ENCODE results near the gene RMI2.

RMI2 gene

GRCh38 chr16:11325404-11326083 lies 19.7 kb upstream of the RMI2 start:
- H3K79me1 ChIP-seq (ENCODE audit: low read length) = no peaks in the 10 kb centered on the region
- peak overlapping the region; percentile 76 for H2AK5ac ChIP-seq (ENCODE audit: low read length)
- H3K18ac ChIP-seq (ENCODE audit: low read length) = peak overlapping the region; percentile 22
- no peaks in the 10 kb centered on the region for H3K79me2 ChIP-seq (ENCODE audit: control insufficient read depth, insufficient read depth, low read length)
- H3K27ac ChIP-seq (ENCODE audit: low read depth, low read length) = no peak overlapping the region
- H3K27me3 ChIP-seq (ENCODE audit: insufficient read depth, low read length, poor library complexity) = no peaks in the 10 kb centered on the region
- H3K9ac ChIP-seq (ENCODE audit: low read length) = no peak overlapping the region
- peak overlapping the region; percentile 40 for H3K4ac ChIP-seq (ENCODE audit: low read depth, low read length)
- H4K5ac ChIP-seq (ENCODE audit: low read length) = no peak overlapping the region
- peaks cover 2% of the 10 kb centered on the region for H3K4me1 ChIP-seq (ENCODE audit: control insufficient read depth, low read depth, low read length)
- H3K23ac ChIP-seq (ENCODE audit: low read length) = no peak overlapping the region
- no peak for DNase-seq
- H3K4me3 ChIP-seq (ENCODE audit: low read length) = no peak overlapping the region
- no peak overlapping the region for H3K4me2 ChIP-seq (ENCODE audit: low read length)
- H3K36me3 ChIP-seq (ENCODE audit: control insufficient read depth, insufficient read depth, low read length) = no peaks in the 10 kb centered on the region
- peak overlapping the region; percentile 44 for H3K56ac ChIP-seq (ENCODE audit: low read length)
- no CpG with 5 or more reads among the region's 10 CpGs for WGBS (ENCODE audit: extremely low coverage, insufficient coverage, low lambda C conversion rate)
- H2BK5ac ChIP-seq (ENCODE audit: low read length) = peak overlapping the region; percentile 9
- no peak overlapping the region for H2BK15ac ChIP-seq (replicated peaks; ENCODE audit: low read depth)
- H4K8ac ChIP-seq (ENCODE audit: low read depth, low read length) = no peak overlapping the region
- H2BK120ac ChIP-seq (ENCODE audit: low read depth, low read length) = no peak overlapping the region

GRCh38 chr16:11326084-11326736 lies 19.0 kb upstream of the RMI2 start:
- Histone ChIP-seq H3K23ac (ENCODE audit: low read length) (no peak overlapping the region), H3K79me2 (ENCODE audit: control insufficient read depth, insufficient read depth, low read length) (no peaks in the 10 kb centered on the region), H3K4me2 (ENCODE audit: low read length) (no peak overlapping the region), H4K5ac (ENCODE audit: low read length) (no peak overlapping the region), H2BK15ac (replicated peaks; ENCODE audit: low read depth) (no peak overlapping the region), H3K4me3 (ENCODE audit: low read length) (no peak overlapping the region), H3K27ac (ENCODE audit: low read depth, low read length) (no peak overlapping the region), H3K79me1 (ENCODE audit: low read length) (no peaks in the 10 kb centered on the region), H2BK5ac (ENCODE audit: low read length) (no peak overlapping the region), H2AK5ac (ENCODE audit: low read length) (no peak overlapping the region), H3K36me3 (ENCODE audit: control insufficient read depth, insufficient read depth, low read length) (no peaks in the 10 kb centered on the region), H4K8ac (ENCODE audit: low read depth, low read length) (no peak overlapping the region), H3K4me1 (ENCODE audit: control insufficient read depth, low read depth, low read length) (peaks cover 2% of the 10 kb centered on the region), H3K9ac (ENCODE audit: low read length) (no peak overlapping the region), H2BK120ac (ENCODE audit: low read depth, low read length) (no peak overlapping the region), H3K56ac (ENCODE audit: low read length) (peak overlapping the region; percentile 37), H3K4ac (ENCODE audit: low read depth, low read length) (peak overlapping the region; percentile 40), H3K27me3 (ENCODE audit: insufficient read depth, low read length, poor library complexity) (no peaks in the 10 kb centered on the region), H3K18ac (ENCODE audit: low read length) (peak overlapping the region; percentile 22)
- DNase-seq = no peak
- no CpG with 5 or more reads among the region's 9 CpGs for WGBS (ENCODE audit: extremely low coverage, insufficient coverage, low lambda C conversion rate)

- DNase-seq = no peak
- Histone ChIP-seq H3K4ac (ENCODE audit: low read depth, low read length) (peak overlapping the region; percentile 4), H3K23ac (ENCODE audit: low read length) (no peak overlapping the region), H3K4me1 (ENCODE audit: control insufficient read depth, low read depth, low read length) (peaks cover 2% of the 10 kb centered on the region), H2BK15ac (replicated peaks; ENCODE audit: low read depth) (no peak overlapping the region), H3K27me3 (ENCODE audit: insufficient read depth, low read length, poor library complexity) (no peaks in the 10 kb centered on the region), H4K5ac (ENCODE audit: low read length) (no peak overlapping the region), H2AK5ac (ENCODE audit: low read length) (peak overlapping the region; percentile 99), H3K79me1 (ENCODE audit: low read length) (no peaks in the 10 kb centered on the region), H3K27ac (ENCODE audit: low read depth, low read length) (no peak overlapping the region), H3K36me3 (ENCODE audit: control insufficient read depth, insufficient read depth, low read length) (no peaks in the 10 kb centered on the region), H4K8ac (ENCODE audit: low read depth, low read length) (no peak overlapping the region), H2BK5ac (ENCODE audit: low read length) (peak overlapping the region; percentile 95), H3K9ac (ENCODE audit: low read length) (no peak overlapping the region), H3K79me2 (ENCODE audit: control insufficient read depth, insufficient read depth, low read length) (no peaks in the 10 kb centered on the region), H3K18ac (ENCODE audit: low read length) (peak overlapping the region; percentile 3), H3K4me3 (ENCODE audit: low read length) (no peak overlapping the region), H2BK120ac (ENCODE audit: low read depth, low read length) (peak overlapping the region; percentile 31), H3K4me2 (ENCODE audit: low read length) (no peak overlapping the region), H3K56ac (ENCODE audit: low read length) (peak overlapping the region; percentile 71)
- no CpG with 5 or more reads among the region's 9 CpGs for WGBS (ENCODE audit: extremely low coverage, insufficient coverage, low lambda C conversion rate)
Measured at GRCh38 chr16:11326737-11327276, 18.5 kb upstream of the RMI2 start.

GRCh38 chr16:11327277-11328171 lies 17.7 kb upstream of the RMI2 start:
- H3K56ac ChIP-seq (ENCODE audit: low read length) = peak overlapping the region; percentile 73
- peaks cover 2% of the 10 kb centered on the region for H3K4me1 ChIP-seq (ENCODE audit: control insufficient read depth, low read depth, low read length)
- no peak overlapping the region for H3K4me2 ChIP-seq (ENCODE audit: low read length)
- no peaks in the 10 kb centered on the region for H3K79me2 ChIP-seq (ENCODE audit: control insufficient read depth, insufficient read depth, low read length)
- no peaks in the 10 kb centered on the region for H3K36me3 ChIP-seq (ENCODE audit: control insufficient read depth, insufficient read depth, low read length)
- H3K4ac ChIP-seq (ENCODE audit: low read depth, low read length) = peak overlapping the region; percentile 4
- H4K5ac ChIP-seq (ENCODE audit: low read length) = no peak overlapping the region
- WGBS (ENCODE audit: extremely low coverage, insufficient coverage, low lambda C conversion rate) = no CpG with 5 or more reads among the region's 23 CpGs
- H3K9ac ChIP-seq (ENCODE audit: low read length) = peak overlapping the region; percentile 4
- H4K8ac ChIP-seq (ENCODE audit: low read depth, low read length) = no peak overlapping the region
- no peak overlapping the region for H2BK15ac ChIP-seq (replicated peaks; ENCODE audit: low read depth)
- H2BK5ac ChIP-seq (ENCODE audit: low read length) = peak overlapping the region; percentile 95
- peak overlapping the region; percentile 69 for H3K18ac ChIP-seq (ENCODE audit: low read length)
- peak overlapping the region; percentile 31 for H2BK120ac ChIP-seq (ENCODE audit: low read depth, low read length)
- H2AK5ac ChIP-seq (ENCODE audit: low read length) = peak overlapping the region; percentile 99
- no peaks in the 10 kb centered on the region for H3K79me1 ChIP-seq (ENCODE audit: low read length)
- H3K4me3 ChIP-seq (ENCODE audit: low read length) = no peak overlapping the region
- H3K27me3 ChIP-seq (ENCODE audit: insufficient read depth, low read length, poor library complexity) = no peaks in the 10 kb centered on the region
- peak; percentile 78 for DNase-seq
- H3K27ac ChIP-seq (ENCODE audit: low read depth, low read length) = peak overlapping the region; percentile 87
- H3K23ac ChIP-seq (ENCODE audit: low read length) = no peak overlapping the region

GRCh38 chr16:11328172-11329070 lies 16.8 kb upstream of the RMI2 start:
- Histone ChIP-seq H3K56ac (ENCODE audit: low read length) (peak overlapping the region; percentile 86), H3K79me1 (ENCODE audit: low read length) (no peaks in the 10 kb centered on the region), H3K4me3 (ENCODE audit: low read length) (no peak overlapping the region), H3K27me3 (ENCODE audit: insufficient read depth, low read length, poor library complexity) (no peaks in the 10 kb centered on the region), H2AK5ac (ENCODE audit: low read length) (peak overlapping the region; percentile 85), H3K79me2 (ENCODE audit: control insufficient read depth, insufficient read depth, low read length) (no peaks in the 10 kb centered on the region), H3K23ac (ENCODE audit: low read length) (no peak overlapping the region), H4K8ac (ENCODE audit: low read depth, low read length) (peak overlapping the region; percentile 29), H3K9ac (ENCODE audit: low read length) (peak overlapping the region; percentile 64), H2BK120ac (ENCODE audit: low read depth, low read length) (peak overlapping the region; percentile 95), H2BK5ac (ENCODE audit: low read length) (peak overlapping the region; percentile 91), H3K4me2 (ENCODE audit: low read length) (peak overlapping the region; percentile 52), H3K4me1 (ENCODE audit: control insufficient read depth, low read depth, low read length) (peaks cover 2% of the 10 kb centered on the region), H4K5ac (ENCODE audit: low read length) (no peak overlapping the region), H2BK15ac (replicated peaks; ENCODE audit: low read depth) (peak overlapping the region; percentile 80), H3K18ac (ENCODE audit: low read length) (peak overlapping the region; percentile 89), H3K4ac (ENCODE audit: low read depth, low read length) (peak overlapping the region; percentile 91), H3K36me3 (ENCODE audit: control insufficient read depth, insufficient read depth, low read length) (no peaks in the 10 kb centered on the region), H3K27ac (ENCODE audit: low read depth, low read length) (peak overlapping the region; percentile 98)
- WGBS (ENCODE audit: extremely low coverage, insufficient coverage, low lambda C conversion rate) = no CpG with 5 or more reads among the region's 12 CpGs
- peak; percentile 99 for DNase-seq

Measured in mesendoderm (in vitro differentiated cells).